HS-27A (cell line): ENCODE data around the gene PDLIM7.

Experiments used
- DNase-seq: peaks from one replicate; pipeline ENCODE4 v3.0.0-alpha.2; 2012; ENCODE audit warnings: low read depth, missing footprints

PDLIM7 gene

GRCh38 chr5:177507596-177508220 is 10.3 kb upstream of the PDLIM7 start:
- DNase-seq, result no peak

GRCh38 chr5:177507165-177507564 is 9.8 kb upstream of the PDLIM7 start:
- no peak for DNase-seq

- DNase-seq, result no peak
These were observed 7.7 kb upstream of the PDLIM7 start for GRCh38 chr5:177505075-177505474.

- no peak for DNase-seq
These were observed 7.0 kb upstream of the PDLIM7 start for GRCh38 chr5:177504086-177505056.

- DNase-seq, result no peak
These were observed 6.1 kb upstream of the PDLIM7 start for GRCh38 chr5:177503351-177504085.

- DNase-seq, result no peak
These were observed 5.5 kb upstream of the PDLIM7 start for GRCh38 chr5:177502886-177503285.

GRCh38 chr5:177501874-177502678 is 4.7 kb upstream of the PDLIM7 start:
- DNase-seq, result no peak

- no peak for DNase-seq
These were observed 3.5 kb upstream of the PDLIM7 start for GRCh38 chr5:177500685-177501522.

- DNase-seq, result no peak
These were observed 2.4 kb upstream of the PDLIM7 start for GRCh38 chr5:177499842-177500241.

- DNase-seq, result no peak
These were observed 796 bp upstream of the PDLIM7 start for GRCh38 chr5:177498013-177498787.

GRCh38 chr5:177496727-177497291 is 595 bp downstream of the PDLIM7 start:
- DNase-seq, result no peak

GRCh38 chr5:177496070-177496726 is 1.2 kb downstream of the PDLIM7 start:
- DNase-seq, result no peak

- DNase-seq, result peak; percentile 66
These were observed 2.0 kb downstream of the PDLIM7 start for GRCh38 chr5:177495243-177496060.

GRCh38 chr5:177494346-177495195 is 2.8 kb downstream of the PDLIM7 start:
- peak; percentile 72 for DNase-seq

GRCh38 chr5:177493795-177494345 is 3.5 kb downstream of the PDLIM7 start:
- no peak for DNase-seq

GRCh38 chr5:177492841-177493240 is 4.6 kb downstream of the PDLIM7 start:
- DNase-seq, result no peak
